Activated T-helper 17 cell treated with anti-CD3 and anti-CD28 coated beads, Interleukin-2, amount 50 U/mL, for 72 hours (primary cell): ENCODE data around the gene ZKSCAN1. TPM values are rescaled to one million over a fixed set of nuclear protein-coding genes. Genes with fewer than 3 reads are reported as not detected.

Source experiments
- ATAC-seq: fragments of 150-1000 bp; cut with Tn5 transposase; replicated peaks from 2 replicates; pipeline ENCODE4 v1.10.0; 2021; ENCODE audit warnings: mild to moderate bottlenecking, moderate library complexity
- H3K27ac Mint-ChIP-seq: one replicate; pipeline ENCODE4 v1.8.0; 2022; ENCODE audit warnings: mixed read lengths
- H3K27me3 Mint-ChIP-seq: one replicate; pipeline ENCODE4 v1.8.0; 2022; ENCODE audit warnings: mixed read lengths
- H3K36me3 Mint-ChIP-seq: one replicate; pipeline ENCODE4 v1.8.0; 2022; ENCODE audit warnings: low read depth, mild to moderate bottlenecking, mixed read lengths
- H3K4me1 Mint-ChIP-seq: one replicate; pipeline ENCODE4 v1.8.0; 2022; ENCODE audit warnings: mixed read lengths
- H3K4me3 Mint-ChIP-seq: one replicate; pipeline ENCODE4 v1.8.0; 2022; ENCODE audit warnings: mild to moderate bottlenecking, mixed read lengths
- H3K9me3 Mint-ChIP-seq: one replicate; pipeline ENCODE4 v1.8.0; 2022; ENCODE audit warnings: mixed read lengths
- total RNA-seq, 2 donors: library from RNA; stranded (reverse); gene quantifications; one replicate each; pipeline ENCODE4 v1.2.3, GENCODE V29; 2022

The ZKSCAN1 gene
- total RNA-seq, 2 donors from 2014 or later: 42.2 to 74.6 TPM

GRCh38 chr7:100089458-100090196, 74.2 kb downstream of the ZKSCAN1 start:
- H3K9me3 Mint-ChIP-seq: no peaks in the 10 kb centered on the region
- peaks cover 60% of the 10 kb centered on the region for H3K36me3 Mint-ChIP-seq
- no peak for ATAC-seq
- no peaks in the 10 kb centered on the region for H3K27me3 Mint-ChIP-seq
- peak overlapping the region; percentile 93 for H3K4me3 Mint-ChIP-seq
- H3K4me1 Mint-ChIP-seq: peaks cover 18% of the 10 kb centered on the region
- H3K27ac Mint-ChIP-seq: peak overlapping the region; percentile 94

- ATAC-seq: no peak
- H3K9me3 Mint-ChIP-seq: no peaks in the 10 kb centered on the region
- peak overlapping the region; percentile 63 for H3K27ac Mint-ChIP-seq
- no peaks in the 10 kb centered on the region for H3K27me3 Mint-ChIP-seq
- H3K4me3 Mint-ChIP-seq: peak overlapping the region; percentile 93
- H3K4me1 Mint-ChIP-seq: peaks cover 18% of the 10 kb centered on the region
- peaks cover 71% of the 10 kb centered on the region for H3K36me3 Mint-ChIP-seq
Measured at GRCh38 chr7:100090527-100091410, 75.4 kb downstream of the ZKSCAN1 start.

Other genes with a start within 250 kb of the ZKSCAN1 start
- gene CYP3A4, start 231.4 kb upstream of the ZKSCAN1 start, total RNA-seq: not detected
- gene CYP3A43, start 187.6 kb upstream of the ZKSCAN1 start, total RNA-seq: under 1 TPM in 1 of 2 donors, not detected in 1; 0.87 TPM
- gene OR2AE1, start 138.6 kb upstream of the ZKSCAN1 start, total RNA-seq: under 1 TPM; 0.39 to 0.82 TPM
- 10 to 100 TPM; 27.2 to 29.9 TPM for gene TRIM4, start 96.1 kb upstream of the ZKSCAN1 start, total RNA-seq
- gene GJC3, start 86.0 kb upstream of the ZKSCAN1 start, total RNA-seq: not detected
- under 1 TPM; 0.19 to 0.43 TPM for gene AZGP1, start 39.6 kb upstream of the ZKSCAN1 start, total RNA-seq
- gene ZSCAN21, start 34.2 kb downstream of the ZKSCAN1 start, total RNA-seq: 1 to 10 TPM; 3.7 to 6.5 TPM
- 10 to 100 TPM; 16.9 to 17.1 TPM for gene ZNF3, start 66.1 kb downstream of the ZKSCAN1 start, total RNA-seq
- gene COPS6, start 73.4 kb downstream of the ZKSCAN1 start, total RNA-seq: 100 to 1,000 TPM in 1 of 2 donors, 10 to 100 TPM in 1; 79.1 to 108 TPM
- gene MCM7, start 85.8 kb downstream of the ZKSCAN1 start, total RNA-seq: 100 to 1,000 TPM; 205 to 388 TPM
- gene AP4M1, start 86.0 kb downstream of the ZKSCAN1 start, total RNA-seq: 10 to 100 TPM in 1 of 2 donors, 1 to 10 TPM in 1; 8.2 to 12.7 TPM
- 10 to 100 TPM; 29.6 to 55.0 TPM for gene TAF6, start 103.8 kb downstream of the ZKSCAN1 start, total RNA-seq
- 10 to 100 TPM; 15.0 to 21.6 TPM for gene CNPY4, start 104.0 kb downstream of the ZKSCAN1 start, total RNA-seq
- 1 to 10 TPM; 3.8 to 4.2 TPM for gene MBLAC1, start 111.4 kb downstream of the ZKSCAN1 start, total RNA-seq
- gene LAMTOR4, start 133.3 kb downstream of the ZKSCAN1 start, total RNA-seq: 100 to 1,000 TPM; 129 to 132 TPM
- gene TRAPPC14, start 143.1 kb downstream of the ZKSCAN1 start, total RNA-seq: 10 to 100 TPM; 15.4 to 22.1 TPM
- gene GAL3ST4, start 153.0 kb downstream of the ZKSCAN1 start, total RNA-seq: 1 to 10 TPM; 1.1 to 3.9 TPM
- gene GPC2, start 161.8 kb downstream of the ZKSCAN1 start, total RNA-seq: 1 to 10 TPM; 2.8 to 4.9 TPM
- 10 to 100 TPM in 1 of 2 donors, 1 to 10 TPM in 1; 7.8 to 22.1 TPM for gene STAG3, start 162.3 kb downstream of the ZKSCAN1 start, total RNA-seq
- 10 to 100 TPM; 16.1 to 28.5 TPM for gene PVRIG, start 204.4 kb downstream of the ZKSCAN1 start, total RNA-seq